Stomach (tissue), 9 donors: ENCODE results near the gene PRDM16. TPM values are rescaled to one million over a fixed set of nuclear protein-coding genes. Genes with fewer than 3 reads are reported as not detected.

Experiments
- DNase-seq, 2 donors: peaks; one replicate each; pipeline versions ENCODE4 v3.0.0 to v3.0.0-alpha.2; 2013 to 2019
- H3K27ac ChIP-seq, 5 donors: fragments of 200-600 bp in 4 of 5; sonication (generic) in 4 of 5; one replicate each; pipeline ENCODE4 v1.5.1; 2013 to 2019; ENCODE audit warnings: mild to moderate bottlenecking in 1 of 5, moderate library complexity in 1 of 5
- H3K27me3 ChIP-seq, 3 donors: fragments of 200-600 bp; sonication (generic); one replicate each; pipeline ENCODE4 v1.5.1; 2017 to 2019; ENCODE audit warnings: mixed run types in 1 of 3
- H3K36me3 ChIP-seq, 4 donors: fragments of 200-600 bp; sonication (generic); 1 replicate in 3 of 4; 2 replicates in 1 of 4; pipeline ENCODE4 v1.5.1; 2016 to 2019
- H3K4me1 ChIP-seq, 4 donors: fragments of 200-600 bp; sonication (generic); one replicate each; pipeline ENCODE4 v1.5.1; 2016 to 2019
- H3K4me3 ChIP-seq, 4 donors: fragments of 200-600 bp; sonication (generic) in 3 of 4; one replicate each; pipeline ENCODE4 v1.5.1; 2016 to 2019; ENCODE audit warnings: mild to moderate bottlenecking in 1 of 4
- H3K9me3 ChIP-seq, 4 donors: fragments of 200-600 bp; sonication (generic); one replicate each; pipeline ENCODE4 v1.5.1; 2016 to 2019
- CTCF ChIP-seq, 7 experiments: fragments of 450-650 bp in 4 of 7; fragments of 200-600 bp in 3 of 7; sonication (generic) in 3 of 7; IDR thresholded peaks; one replicate each; pipeline ENCODE4 v1.5.1; 2016 to 2019; ENCODE audit warnings: antibody characterized with exemption in 7 of 7, control low read depth in 2 of 7, mild to moderate bottlenecking in 1 of 7
- EP300 ChIP-seq: sonication (generic); formaldehyde crosslinking; IDR thresholded peaks from one replicate; pipeline ENCODE4 v1.6.1; 2017; ENCODE audit warnings: antibody characterized with exemption
- POLR2A ChIP-seq, 4 donors: fragments of 450-650 bp; IDR thresholded peaks; one replicate each; pipeline ENCODE4 v1.6.1; 2016; ENCODE audit warnings: antibody characterized with exemption in 4 of 4, control low read depth in 2 of 4, mild to moderate bottlenecking in 1 of 4, moderate library complexity in 1 of 4
- POLR2AphosphoS5 ChIP-seq, 3 donors: sonication (generic); formaldehyde crosslinking; IDR thresholded peaks; one replicate each; pipeline ENCODE4 v1.6.1; 2016; ENCODE audit warnings: antibody characterized with exemption in 3 of 3
- WGBS, 5 donors: extraction: QIAGEN DNeasy Blood & Tissue Kit in 3 of 5; methylation state at CpG; one replicate each; pipeline versions ENCODE4 v1.1.5 to v1.1.7; 2013 to 2018; 5-methylcytosine and 5-hydroxymethylcytosine counted together
- intact Hi-C: fragments of 100-400 bp; cut with DNase I; formaldehyde crosslinking; loops from one replicate; pipeline ENCODE4 v1.15.1; 2023; ENCODE audit warnings: low total_unique reads
- polyA plus RNA-seq, 3 donors: library from polyadenylated mRNA; stranded (reverse); fragments of 200-250 nt; gene quantifications; one replicate each; pipeline ENCODE4 v1.2.3, GENCODE V29; 2013
- total RNA-seq, 5 donors: library from RNA; depleted of rRNA; stranded (reverse); fragments of >200 nt; gene quantifications; one replicate each; pipeline versions ENCODE4 v1.1.0 to v1.2.3, GENCODE V29; 2014 to 2016
- donor health status: healthy with polysubstance abuse.
- donor health status: Bipolar disorder and iron deficiency.
- donor health status: healthy.

PRDM16 gene
- total and polyA plus RNA-seq, 8 donors: 0.29 to 222 (median 15.8) TPM

- peak in 1 of 2 donors; percentile 61 for DNase-seq
- no peak overlapping the region for H3K4me3 ChIP-seq
These were observed 317.4 kb downstream of the PRDM16 start for GRCh38 chr1:3386205-3387002.

GRCh38 chr1:3387401-3387800 lies 318.4 kb downstream of the PRDM16 start:
- H3K9me3 ChIP-seq: no peaks in the 10 kb centered on the region
- TF ChIP-seq EP300: no peak
- no peak for TF ChIP-seq POLR2A (IDR thresholded peaks at IDR 0.05)
- TF ChIP-seq POLR2AphosphoS5 (IDR thresholded peaks at IDR 0.05): no peak
- no peak for TF ChIP-seq CTCF (IDR thresholded peaks at IDR 0.05)
- DNase-seq: no peak
- no peak overlapping the region for H3K27ac ChIP-seq
- peaks cover 0 to 13% (median 10%) of the 10 kb centered on the region in 4 donors for H3K36me3 ChIP-seq
- WGBS, 5 donors: 78 to 85% (median 81%) methylated on average over 17 of the region's 17 CpGs
- no peak overlapping the region for H3K4me3 ChIP-seq
- intact Hi-C loops: no loop called here
- peaks cover 0 to 9% (median 2%) of the 10 kb centered on the region in 4 donors for H3K4me1 ChIP-seq
- peaks cover 0 to 52% (median 5%) of the 10 kb centered on the region in 3 donors for H3K27me3 ChIP-seq

More at GRCh38 chr1:3386205-3387002, 317.4 kb downstream of the PRDM16 start:
- Histone ChIP-seq H3K9me3 (no peaks in the 10 kb centered on the region), H3K27me3 (peaks cover 0 to 52% (median 0%) of the 10 kb centered on the region in 3 donors), H3K4me1 (peaks cover 0 to 9% (median 0%) of the 10 kb centered on the region in 4 donors), H3K27ac (no peak overlapping the region), H3K36me3 (peaks cover 0 to 13% (median 10%) of the 10 kb centered on the region in 4 donors)
- intact Hi-C loops: no loop called here
- TF ChIP-seq EP300 (no peak), CTCF (IDR thresholded peaks at IDR 0.05) (no peak), POLR2AphosphoS5 (IDR thresholded peaks at IDR 0.05) (no peak), POLR2A (IDR thresholded peaks at IDR 0.05) (no peak)
- 82 to 93% (median 91%) methylated on average over 23 of the region's 23 CpGs for WGBS, 5 donors

- Histone ChIP-seq H3K9me3 (no peaks in the 10 kb centered on the region), H3K27me3 (peaks cover 0 to 62% (median 21%) of the 10 kb centered on the region in 3 donors), H3K4me3 (no peak overlapping the region), H3K27ac (no peak overlapping the region), H3K4me1 (peaks cover 13 to 22% (median 17%) of the 10 kb centered on the region in 4 donors), H3K36me3 (peaks cover 0 to 13% (median 10%) of the 10 kb centered on the region in 4 donors)
- TF ChIP-seq CTCF (IDR thresholded peaks at IDR 0.05) (no peak), EP300 (no peak), POLR2A (IDR thresholded peaks at IDR 0.05) (no peak), POLR2AphosphoS5 (IDR thresholded peaks at IDR 0.05) (no peak)
- 81 to 93% (median 85%) methylated on average over 15 to 23 of the region's 23 CpGs for WGBS, 5 donors
- DNase-seq: no peak
- intact Hi-C loops: no loop called here
These were observed 320.3 kb downstream of the PRDM16 start for GRCh38 chr1:3389093-3389833.

GRCh38 chr1:3390291-3390690 lies 321.3 kb downstream of the PRDM16 start:
- no peaks in the 10 kb centered on the region for H3K9me3 ChIP-seq
- no peak overlapping the region for H3K4me3 ChIP-seq
- peaks cover 15 to 25% (median 19%) of the 10 kb centered on the region in 4 donors for H3K4me1 ChIP-seq
- peaks cover 0 to 12% (median 8%) of the 10 kb centered on the region in 4 donors for H3K36me3 ChIP-seq
- DNase-seq: no peak
- H3K27ac ChIP-seq: no peak overlapping the region
- TF ChIP-seq CTCF (IDR thresholded peaks at IDR 0.05) (no peak), POLR2AphosphoS5 (IDR thresholded peaks at IDR 0.05) (no peak), EP300 (no peak), POLR2A (IDR thresholded peaks at IDR 0.05) (no peak)
- intact Hi-C loops: no loop called here
- peaks cover 0 to 69% (median 24%) of the 10 kb centered on the region in 3 donors for H3K27me3 ChIP-seq
- 92 to 95% (median 93%) methylated on average over 11 to 23 of the region's 23 CpGs for WGBS, 5 donors
